Fibroblast of skin of left biceps (primary cell): Measurements from ENCODE around the gene INVS.
"Not testable (repeated sequence)": the region's sequence is repeated elsewhere in the genome, so short reads cannot be mapped to it uniquely, and the experiment has no call there.

Experiments
- DNase-seq, 2 experiments: peaks; one replicate each; pipeline ENCODE4 v3.0.0-alpha.2; 2013; ENCODE audit warnings: low read depth in 2 of 2

Gene INVS

DNA sequence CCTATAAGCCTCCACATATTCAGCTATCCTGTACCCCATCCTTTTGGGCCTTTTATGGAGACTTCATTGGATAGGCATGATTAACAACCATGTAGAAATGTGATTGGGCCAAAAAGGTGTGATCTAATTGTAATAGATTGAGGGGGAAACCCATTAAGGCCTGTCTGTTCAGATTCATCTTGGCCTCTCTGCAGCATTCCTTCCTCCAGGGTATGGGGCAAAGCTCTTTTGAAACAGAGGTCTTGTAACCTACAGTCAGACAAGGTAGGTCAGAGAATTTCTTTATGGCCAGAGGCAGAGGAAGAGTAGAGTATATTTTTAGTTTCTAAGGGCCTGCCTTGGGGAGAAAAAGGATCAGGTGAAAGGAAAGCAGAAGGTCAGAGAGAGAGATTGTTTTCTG, 98.5 kb downstream of the INVS start:
- DNase-seq, result no peak

DNA sequence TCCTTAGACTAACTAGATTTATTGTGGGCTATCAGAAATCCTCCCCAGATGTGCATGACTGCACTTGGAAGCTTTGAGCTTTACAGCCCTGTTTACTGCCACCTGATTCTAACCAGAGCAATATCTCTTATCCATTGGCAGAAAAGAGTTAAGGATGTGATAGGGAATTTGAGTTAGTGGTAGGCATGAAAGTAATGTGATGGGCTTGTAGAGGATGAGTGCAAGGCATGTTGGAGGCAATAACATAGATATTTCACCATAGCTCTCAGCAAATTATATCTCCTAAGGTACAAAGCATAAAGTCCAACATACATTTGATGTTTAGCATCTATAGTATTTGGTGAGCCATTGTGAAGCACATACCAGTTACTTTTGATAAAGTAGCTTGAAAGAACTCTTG, 103.8 kb downstream of the INVS start:
- no peak for DNase-seq

DNA sequence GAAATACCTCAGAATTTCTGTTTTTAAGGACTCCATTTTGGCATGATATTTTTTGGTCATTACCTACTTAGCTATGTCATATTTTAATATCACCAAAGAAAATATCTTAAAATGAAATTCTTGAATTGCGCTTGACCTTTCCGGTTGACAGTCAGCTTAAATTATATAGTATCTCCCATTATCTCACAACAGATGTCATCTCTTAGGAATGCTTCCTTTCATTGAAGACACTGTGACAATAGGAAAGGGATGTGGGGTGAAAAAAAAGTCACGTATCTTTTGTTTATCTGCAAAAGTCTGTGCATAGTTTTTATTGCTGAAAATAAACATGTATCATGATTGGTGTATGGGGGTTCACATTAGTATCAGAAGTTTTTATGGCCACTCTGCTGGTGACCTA, 105.8 kb downstream of the INVS start:
- no peak for DNase-seq

DNA sequence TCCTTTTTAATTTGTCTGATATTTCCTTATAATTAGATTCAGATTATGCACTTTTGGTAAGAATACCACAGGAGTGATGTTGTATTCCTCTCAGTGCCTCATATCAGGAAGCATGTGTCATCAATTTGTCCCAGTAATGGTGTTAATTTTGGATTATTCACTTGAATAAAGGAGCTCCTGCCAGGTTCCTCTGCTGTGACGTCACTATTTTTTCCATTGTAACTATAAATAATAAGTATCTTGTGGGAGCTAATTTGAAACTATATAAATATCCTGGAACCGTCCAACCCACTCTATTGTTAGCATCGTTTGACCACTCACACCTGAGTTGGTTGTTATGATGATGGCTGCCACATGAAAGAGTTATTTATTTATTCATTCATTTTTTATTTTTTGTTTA, 107.9 kb downstream of the INVS start:
- peak; percentile 21 to 22 for DNase-seq

DNA sequence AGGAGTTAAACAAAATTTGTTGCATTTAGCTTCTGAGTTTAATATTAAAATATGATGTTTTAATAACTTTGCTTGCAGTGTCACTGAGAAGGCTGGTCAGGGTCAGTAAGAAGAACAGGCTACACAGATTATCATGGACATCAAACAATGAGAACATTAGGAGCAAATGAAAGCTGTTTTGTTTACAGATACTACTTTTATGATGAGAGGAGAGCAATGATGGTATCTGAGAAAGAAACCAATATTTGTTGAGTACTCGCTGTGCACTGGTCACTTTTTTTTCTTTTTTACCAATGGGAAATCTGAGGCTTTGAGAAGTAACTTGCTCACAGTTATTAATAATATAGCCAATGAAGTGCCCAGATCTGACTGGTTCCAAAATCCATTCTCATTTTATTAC, 109.6 kb downstream of the INVS start:
- no peak for DNase-seq

DNA sequence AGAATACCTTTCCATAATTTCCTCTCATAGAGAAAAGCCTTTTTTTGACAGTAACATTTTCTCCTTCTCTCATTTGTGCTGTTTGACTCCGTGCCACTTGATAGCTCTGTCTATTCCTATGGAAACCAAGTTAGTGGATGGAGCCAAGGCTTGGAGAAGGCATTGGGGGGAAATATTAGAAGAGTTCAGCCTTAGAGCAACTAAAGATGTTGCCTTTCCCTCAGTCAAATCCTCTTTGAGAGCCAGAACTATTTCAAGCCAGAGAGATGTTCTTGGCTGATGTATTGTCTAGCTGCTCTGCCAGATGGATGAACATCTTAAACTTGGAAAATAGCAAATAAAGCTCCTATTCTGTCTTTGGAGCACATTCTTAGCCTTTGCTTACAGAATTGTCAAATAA, 112.4 kb downstream of the INVS start:
- no peak for DNase-seq

DNA sequence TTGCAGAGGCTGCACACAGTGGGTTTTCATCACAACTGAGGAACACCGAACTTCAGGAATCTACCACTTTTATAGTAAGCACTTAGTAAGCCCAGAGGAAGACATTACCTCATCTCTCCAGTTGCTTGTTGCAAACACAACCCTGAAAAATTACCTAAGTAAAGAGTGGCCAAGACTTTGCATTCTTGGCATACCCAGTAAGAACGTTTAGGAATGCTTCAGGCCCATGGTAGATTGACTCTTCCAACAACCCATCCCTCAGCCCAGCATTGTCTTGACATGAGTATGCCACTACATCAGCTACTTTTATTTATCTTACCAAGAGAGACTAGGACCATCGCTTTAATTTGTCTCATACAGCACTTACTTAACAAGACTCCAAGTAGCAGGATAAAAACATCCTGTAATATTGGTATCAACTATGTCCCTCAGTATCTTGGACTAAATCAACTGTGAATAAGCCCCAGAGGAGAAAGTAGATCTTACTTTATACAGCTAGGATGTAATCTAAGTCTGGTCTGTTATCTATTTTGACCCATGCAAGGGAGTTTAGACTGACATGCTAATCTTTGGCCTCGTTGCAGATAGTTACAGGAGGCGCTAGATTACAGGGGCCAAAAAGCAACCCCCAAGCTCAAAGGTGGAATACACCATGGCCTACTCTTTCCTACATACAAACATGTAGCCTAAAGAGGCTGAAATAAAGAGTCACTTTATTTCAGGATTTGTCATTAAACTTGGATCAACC, 114.9 kb downstream of the INVS start:
- DNase-seq, result peak; percentile 31 to 36

DNA sequence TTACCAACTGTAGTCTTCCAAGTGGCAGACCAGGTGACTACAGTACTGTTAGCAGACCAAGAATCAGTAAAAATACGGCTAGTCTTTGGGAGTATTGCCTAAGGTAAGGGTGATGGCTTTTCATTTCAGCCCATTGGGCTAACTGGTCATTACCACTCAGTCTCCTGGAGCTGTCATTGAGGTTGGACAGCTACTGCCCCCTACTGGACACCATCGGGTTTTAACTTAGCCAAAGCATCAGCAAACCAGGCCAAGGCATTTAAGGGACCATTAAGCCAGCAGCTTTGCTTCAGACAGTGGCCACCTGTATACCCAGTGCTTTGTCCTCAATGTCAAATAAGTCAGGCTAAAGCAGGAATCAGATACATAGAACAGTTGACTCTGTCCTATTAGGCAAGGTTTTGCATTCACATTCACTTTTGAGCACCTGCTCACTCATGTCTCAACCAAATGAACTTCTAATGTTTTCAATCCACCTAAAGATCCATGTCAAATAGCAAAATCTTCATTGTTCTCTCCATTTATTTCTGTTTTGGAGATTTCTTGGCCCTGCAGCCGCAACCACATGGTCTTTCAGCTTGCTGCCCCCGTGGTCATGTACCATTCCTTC, 117.2 kb downstream of the INVS start:
- no peak for DNase-seq

DNA sequence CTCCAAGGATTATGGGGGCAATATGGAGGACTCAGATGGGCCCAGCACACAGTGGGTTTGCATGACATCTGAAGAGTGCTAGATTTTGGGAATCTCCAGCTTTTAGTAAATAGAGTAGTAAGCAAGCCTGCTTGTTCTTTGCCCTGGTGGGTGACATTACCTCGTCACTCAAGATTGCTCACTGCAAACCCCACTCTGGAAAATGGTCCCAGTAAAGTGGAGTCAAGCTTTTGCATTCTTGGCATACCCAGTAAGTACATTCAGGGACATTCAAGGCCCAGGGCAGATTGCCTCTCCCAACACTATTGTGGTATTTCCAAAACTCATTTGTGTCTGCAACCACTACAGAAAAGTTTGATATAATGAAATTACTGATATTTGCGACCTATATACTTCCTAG, 118.5 kb downstream of the INVS start:
- DNase-seq, result no peak

DNA sequence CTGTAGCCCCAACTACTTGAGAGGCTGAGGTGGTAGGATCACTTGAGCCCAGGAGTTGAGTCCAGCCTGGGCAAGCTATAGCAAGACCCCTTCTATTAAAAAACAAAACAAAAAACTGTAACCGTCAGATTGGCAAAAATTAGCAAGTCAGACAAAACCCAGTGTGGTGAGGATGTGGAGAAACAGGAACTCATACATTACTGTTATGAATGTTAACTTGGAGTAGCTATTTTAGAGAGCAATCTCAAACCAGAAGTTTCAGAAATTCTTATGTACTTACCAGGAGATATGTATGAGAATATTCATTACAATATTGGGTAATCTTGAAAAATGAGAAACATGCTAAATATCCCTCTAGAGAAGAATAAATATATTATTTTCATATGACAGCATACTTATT, 120.3 kb downstream of the INVS start:
- no peak for DNase-seq

DNA sequence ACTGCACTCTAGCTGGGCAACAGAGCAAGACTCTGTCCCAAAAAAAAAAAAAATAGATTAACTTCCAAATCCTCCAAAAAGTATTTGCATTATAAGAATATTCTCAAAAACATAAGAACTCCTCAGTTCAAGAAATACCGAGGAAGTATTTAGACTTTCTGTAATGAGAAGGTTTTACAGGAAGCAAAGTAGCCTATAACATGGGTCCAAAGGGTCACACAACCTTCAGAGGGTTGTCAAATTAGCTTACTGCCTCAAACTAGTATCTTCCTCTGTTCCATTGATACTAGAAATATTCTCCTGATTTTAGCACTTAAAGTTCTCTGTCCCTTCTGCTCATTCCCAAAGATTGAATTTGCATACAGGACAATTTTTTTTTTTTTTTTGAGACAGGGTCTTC, 121.9 kb downstream of the INVS start:
- DNase-seq, result no peak

DNA sequence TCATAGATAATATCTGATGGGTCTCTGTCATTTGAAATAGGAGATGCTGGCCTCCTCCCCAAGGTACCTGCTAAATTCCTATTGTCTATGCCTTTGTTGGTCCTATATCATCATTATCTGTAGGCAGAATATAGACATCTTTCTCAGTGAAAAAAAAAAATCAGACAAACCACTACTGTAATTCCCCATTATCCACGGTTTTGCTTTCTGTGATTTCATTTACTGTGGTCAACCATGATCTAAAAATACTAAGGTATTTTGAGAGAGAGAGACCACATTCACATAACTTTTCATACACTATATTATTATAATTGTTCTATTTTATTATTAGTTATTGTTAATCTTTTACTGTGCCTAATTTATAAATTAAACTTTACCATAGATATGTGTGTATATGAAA, 122.5 kb downstream of the INVS start:
- DNase-seq, result no peak

DNA sequence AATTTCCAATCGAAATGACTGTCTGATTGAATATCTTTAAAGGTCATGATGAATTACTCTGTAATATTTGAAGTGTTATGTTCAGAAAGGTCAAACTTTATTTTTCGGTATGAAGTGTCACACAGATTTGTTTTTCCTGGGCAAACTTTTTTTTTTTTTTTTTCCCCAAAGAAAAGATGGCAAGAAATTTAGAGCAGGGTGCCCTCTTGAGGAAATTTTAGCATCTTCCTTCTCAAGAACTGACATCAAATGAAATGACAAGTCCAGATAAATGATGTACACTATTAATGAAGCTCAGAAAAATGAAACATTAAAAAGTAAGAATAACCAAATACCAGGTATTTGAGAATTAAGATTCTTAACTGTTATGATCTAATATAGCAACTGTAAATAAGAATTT, 123.6 kb downstream of the INVS start:
- peak; percentile 17 to 18 for DNase-seq

DNA sequence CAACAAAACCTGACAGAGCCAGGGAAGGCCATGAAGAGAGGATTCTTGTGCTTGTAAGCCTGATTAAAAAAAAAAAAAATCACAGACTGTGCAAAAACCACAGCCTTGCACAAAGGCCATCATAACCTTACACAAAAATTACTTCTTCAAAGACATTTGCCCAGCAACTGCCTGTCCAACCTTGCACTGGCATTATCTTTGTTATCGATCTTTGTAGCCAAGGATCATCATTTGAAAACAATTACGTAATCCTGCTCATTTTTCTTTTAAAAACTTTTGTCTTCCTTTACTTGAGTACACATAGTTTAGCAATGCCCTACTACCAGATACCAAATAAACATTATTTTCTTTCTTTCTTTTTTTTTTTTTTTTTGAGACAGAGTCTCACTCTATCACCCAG, 128.6 kb downstream of the INVS start:
- DNase-seq, result no peak

DNA sequence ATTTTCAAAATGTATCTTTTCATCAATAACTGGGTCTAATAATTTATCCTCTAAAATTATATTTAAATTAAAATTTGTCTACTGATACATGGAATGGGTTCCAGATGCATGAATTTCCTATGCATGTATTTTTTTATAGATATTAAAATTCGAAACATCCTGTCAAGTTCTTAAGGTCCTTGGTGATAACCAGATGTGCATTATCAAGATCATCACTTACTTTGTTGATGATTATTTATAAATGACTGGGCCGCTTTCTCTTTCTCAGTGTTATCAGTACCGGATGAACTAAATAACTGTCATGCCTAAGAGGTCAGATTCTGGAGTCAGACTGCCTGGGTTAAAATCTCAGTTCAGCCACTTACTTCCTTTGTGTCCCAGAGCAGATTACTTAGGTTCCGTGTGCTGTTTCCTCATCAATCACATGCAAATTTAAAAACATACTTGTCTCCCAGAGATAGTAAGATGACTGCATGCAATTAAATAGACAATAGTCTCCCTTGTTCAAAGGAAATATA, 129.4 kb downstream of the INVS start:
- DNase-seq, result no peak

DNA sequence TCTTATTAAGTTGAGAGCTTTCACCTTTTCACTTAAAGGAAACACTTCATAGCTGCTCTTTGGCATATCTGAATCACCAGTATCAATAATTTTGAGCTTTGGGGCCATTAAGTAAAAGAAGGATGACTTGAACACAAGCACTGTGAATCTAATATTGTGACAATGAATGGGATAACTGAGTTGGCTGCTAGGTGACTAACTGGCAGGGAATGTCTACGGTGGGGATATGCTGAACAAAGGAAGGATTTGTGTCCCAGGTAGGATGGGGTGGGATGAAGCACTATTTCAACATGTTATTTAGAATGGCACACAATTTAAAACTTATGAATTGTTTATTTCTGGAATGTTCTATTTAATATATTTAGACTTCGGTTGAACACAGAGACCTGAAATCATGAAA, 130.1 kb downstream of the INVS start:
- no peak for DNase-seq

DNA sequence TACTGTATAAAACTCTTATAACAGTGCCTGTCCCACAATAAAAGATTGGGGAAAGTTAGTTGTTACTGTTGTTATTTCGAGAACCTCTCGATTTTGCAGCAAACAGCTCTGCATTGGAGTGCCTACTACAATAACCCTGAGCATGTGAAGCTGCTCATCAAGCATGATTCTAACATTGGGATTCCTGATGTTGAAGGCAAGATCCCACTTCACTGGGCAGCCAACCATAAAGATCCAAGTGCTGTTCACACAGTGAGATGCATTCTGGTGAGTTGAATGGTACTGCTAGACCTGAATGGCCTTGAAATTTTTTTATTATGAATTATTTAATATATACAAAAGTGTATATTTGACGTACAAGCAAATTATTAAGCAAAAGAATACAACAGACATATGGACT, 130.5 kb downstream of the INVS start:
- DNase-seq, result no peak

DNA sequence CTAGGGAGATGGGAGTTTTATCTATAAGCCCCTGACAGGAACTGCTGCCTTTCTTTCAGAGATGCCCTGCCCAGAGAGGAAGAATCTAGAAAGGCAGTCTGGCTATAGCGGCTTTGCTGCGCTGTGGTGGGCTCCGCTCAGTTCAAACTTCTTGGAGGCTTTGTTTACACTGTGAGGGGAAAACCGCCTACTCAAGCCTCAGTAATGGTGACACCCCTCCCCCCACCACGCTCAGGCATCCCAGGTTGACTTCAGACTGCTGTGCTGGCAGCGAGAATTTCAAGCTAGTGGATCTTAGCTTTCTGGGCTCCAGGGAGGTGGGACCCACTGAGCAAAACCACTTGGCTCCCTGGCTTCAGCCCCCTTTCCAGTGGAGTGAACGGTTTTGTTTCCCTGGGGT, 137.9 kb downstream of the INVS start:
- not testable (repeated sequence) for DNase-seq

DNA sequence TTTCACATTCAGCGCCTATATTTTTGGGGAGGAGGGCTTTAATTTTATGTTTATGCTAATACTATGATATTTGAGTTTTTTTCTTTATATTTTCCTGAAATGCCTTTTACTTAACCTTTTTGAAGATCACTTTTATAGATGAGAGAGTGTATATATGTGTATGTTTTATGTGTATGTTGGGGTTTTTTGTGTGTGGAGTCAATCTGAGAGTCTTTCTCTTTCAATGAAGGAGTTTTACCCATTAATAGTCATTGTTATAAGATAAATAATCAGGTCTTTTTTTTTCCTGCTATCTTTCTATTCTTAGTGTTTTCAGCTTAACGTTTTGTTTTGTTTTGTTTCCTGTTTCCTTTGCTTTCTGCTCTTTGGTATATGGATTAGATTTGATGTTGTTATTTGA, 141.5 kb downstream of the INVS start:
- no peak for DNase-seq

DNA sequence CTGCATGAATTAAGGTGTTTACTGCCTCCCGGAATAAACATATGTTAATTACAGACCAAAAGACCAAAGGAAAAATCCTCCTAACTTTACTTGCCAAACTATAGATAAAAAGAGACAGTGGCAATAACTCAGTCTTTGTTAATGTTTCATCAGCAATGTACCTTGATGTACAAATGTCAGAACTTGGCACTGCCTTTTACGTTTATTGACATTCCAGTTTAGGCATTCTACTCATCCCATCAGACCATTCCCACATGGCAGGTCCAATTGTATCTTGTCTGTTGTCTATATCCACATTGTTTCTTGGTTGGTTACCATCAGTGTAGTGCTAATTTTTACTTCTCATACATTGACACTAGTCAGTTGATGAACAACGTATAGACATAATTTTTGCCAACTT, 168.2 kb downstream of the INVS start:
- no peak for DNase-seq

DNA sequence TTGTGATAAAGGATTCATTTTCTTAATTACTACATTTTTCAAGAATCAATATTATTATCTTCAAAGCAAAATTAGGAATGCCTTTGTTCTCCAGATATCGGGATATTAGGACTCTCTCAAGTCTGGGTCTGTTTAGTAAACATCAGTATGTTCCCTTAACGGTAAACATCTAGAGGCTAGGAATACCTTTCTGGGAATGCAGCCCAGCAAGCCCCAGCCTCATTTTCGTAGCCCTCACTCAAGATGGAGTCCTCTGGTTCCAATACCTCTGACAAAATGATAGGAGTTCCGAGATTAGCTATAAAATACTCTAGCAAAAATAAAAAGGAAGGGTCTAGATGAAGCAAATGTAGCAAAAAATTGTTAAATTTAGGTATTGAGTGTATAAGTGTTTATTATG, 169.2 kb downstream of the INVS start:
- DNase-seq, result no peak

DNA sequence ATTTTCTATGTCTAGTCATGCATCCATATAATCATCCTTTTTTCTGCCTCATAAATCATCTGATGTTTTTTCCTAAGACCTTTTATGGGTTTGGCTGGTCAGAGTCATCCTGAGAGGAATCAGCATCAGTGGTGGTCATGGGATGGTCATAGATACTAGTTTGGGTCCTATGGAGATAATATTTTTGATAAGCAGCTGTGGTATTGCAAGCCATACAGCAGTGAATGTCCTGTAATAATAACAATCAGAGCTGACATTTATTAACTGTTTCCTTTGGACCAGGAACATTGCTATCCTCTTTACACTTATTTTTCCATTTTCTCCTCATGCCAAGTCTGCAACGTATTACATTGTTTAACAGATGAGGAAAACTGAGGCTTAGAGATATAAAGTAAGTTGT, 170.6 kb downstream of the INVS start:
- no peak for DNase-seq

DNA sequence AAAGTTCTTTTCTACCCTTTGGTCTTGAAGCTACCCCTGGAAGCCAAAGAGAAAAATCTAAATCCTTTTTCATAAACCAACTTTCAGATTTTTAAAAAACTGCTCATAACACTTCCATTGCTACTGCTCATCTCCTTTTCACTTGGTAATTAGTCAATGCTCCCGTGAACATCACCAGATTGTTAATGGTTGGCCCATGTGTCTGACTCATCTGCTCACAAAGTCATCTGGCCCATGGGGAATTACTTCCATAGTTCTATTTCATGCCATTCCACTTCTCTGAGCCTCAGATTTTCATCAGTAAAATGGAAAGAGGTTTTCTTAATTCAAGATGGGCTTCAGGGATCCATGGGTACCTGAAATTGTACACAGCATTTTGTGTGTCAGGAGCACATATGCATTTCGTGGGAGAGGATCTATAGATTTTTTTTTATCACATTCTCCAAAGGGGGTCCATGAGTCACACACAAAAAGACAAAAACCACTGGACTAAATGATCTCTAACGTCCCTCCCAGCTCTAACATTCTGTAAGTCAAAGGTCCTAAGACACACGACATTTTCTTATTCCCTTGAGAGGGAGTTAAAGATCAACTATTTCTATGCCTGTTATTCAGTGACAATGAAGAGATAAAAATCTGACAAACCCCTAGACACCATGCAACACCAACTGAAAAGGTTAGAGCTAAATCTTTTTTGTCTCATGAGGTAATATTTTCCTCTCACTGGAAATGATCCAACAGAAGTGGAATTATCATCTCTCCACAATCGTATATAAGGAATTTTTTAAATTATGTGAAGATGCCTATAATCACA, 178.3 kb downstream of the INVS start:
- DNase-seq, result peak; percentile 28 to 46
